PFSK-1 (cell line): ENCODE data around the gene RPL27A.
A peak's percentile ranks its signal among the peaks of the same experiment; 100 is the strongest.

Source experiments
- FOXP2 ChIP-seq: optimal IDR thresholded peaks from 2 replicates; pipeline ENCODE3; 2011; ENCODE audit warnings: borderline replicate concordance, control low read depth, inconsistent platforms; ENCODE audit not compliant: insufficient read depth; ENCODE audit errors: extremely low read length, extremely low read depth
- POLR2AphosphoS5 ChIP-seq: IDR thresholded peaks from 2 replicates; pipeline ENCODE4 v1.6.1; 2012; ENCODE audit warnings: low read depth, mild to moderate bottlenecking, control low read depth, low read length, moderate library complexity
- SIN3A ChIP-seq: IDR thresholded peaks from 2 replicates; pipeline ENCODE4 v1.6.1; 2012; ENCODE audit warnings: mild to moderate bottlenecking, low read length, moderate library complexity, borderline replicate concordance; ENCODE audit not compliant: insufficient read depth
- TAF1 ChIP-seq: IDR thresholded peaks from 2 replicates; pipeline ENCODE4 v1.6.1; 2012; ENCODE audit warnings: low read length, control low read depth, borderline replicate concordance; ENCODE audit not compliant: insufficient read depth
- TF ChIP-seq, protein P1 (sequence below), 2 experiments: IDR thresholded peaks; 2 replicates each; pipeline versions ENCODE4 v1.6.1 to v1.8.0; 2011 to 2012; ENCODE audit warnings: low read depth in 2 of 2, low read length in 2 of 2, control low read depth in 1 of 2, inconsistent platforms in 1 of 2, mild to moderate bottlenecking in 1 of 2, moderate library complexity in 1 of 2; ENCODE audit not compliant: insufficient read depth in 1 of 2

The RPL27A gene

GRCh38 chr11:8717544-8717875, 34.9 kb downstream of the RPL27A start:
- TF ChIP-seq TAF1 (no peak), SIN3A (peak; percentile 55; the same call in 1 of the 2 replicates)

- TF ChIP-seq TAF1 (peak; percentile 61; the same call in 1 of the 2 replicates), SIN3A (no peak)
Observed at GRCh38 chr11:8717876-8718753, 35.5 kb downstream of the RPL27A start.

DNA sequence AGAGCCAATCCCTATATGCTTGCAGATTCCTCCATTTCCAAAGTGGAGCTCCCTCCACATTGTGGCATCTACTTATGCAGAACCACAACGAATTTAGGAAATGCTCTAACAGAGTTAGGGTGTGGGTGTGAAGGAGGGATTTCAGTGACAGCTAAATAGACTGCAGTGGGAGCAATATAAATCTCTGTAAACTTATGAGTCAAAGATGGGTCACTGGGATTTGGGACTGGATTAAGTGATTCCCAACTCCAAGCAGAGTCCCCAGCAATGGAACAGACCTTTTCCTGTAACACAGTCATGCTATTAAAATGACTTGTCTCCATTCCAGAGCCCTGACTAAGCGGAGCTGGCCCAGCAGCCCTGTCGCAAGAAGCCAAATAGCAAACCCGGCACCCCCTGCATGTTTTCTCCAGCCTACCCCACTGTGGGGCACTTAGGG, 36.6 kb downstream of the RPL27A start:
- no peak for TF ChIP-seq POLR2AphosphoS5
- TF ChIP-seq FOXP2: no peak
- TF ChIP-seq TAF1: no peak
- TF ChIP-seq, protein P1, sequence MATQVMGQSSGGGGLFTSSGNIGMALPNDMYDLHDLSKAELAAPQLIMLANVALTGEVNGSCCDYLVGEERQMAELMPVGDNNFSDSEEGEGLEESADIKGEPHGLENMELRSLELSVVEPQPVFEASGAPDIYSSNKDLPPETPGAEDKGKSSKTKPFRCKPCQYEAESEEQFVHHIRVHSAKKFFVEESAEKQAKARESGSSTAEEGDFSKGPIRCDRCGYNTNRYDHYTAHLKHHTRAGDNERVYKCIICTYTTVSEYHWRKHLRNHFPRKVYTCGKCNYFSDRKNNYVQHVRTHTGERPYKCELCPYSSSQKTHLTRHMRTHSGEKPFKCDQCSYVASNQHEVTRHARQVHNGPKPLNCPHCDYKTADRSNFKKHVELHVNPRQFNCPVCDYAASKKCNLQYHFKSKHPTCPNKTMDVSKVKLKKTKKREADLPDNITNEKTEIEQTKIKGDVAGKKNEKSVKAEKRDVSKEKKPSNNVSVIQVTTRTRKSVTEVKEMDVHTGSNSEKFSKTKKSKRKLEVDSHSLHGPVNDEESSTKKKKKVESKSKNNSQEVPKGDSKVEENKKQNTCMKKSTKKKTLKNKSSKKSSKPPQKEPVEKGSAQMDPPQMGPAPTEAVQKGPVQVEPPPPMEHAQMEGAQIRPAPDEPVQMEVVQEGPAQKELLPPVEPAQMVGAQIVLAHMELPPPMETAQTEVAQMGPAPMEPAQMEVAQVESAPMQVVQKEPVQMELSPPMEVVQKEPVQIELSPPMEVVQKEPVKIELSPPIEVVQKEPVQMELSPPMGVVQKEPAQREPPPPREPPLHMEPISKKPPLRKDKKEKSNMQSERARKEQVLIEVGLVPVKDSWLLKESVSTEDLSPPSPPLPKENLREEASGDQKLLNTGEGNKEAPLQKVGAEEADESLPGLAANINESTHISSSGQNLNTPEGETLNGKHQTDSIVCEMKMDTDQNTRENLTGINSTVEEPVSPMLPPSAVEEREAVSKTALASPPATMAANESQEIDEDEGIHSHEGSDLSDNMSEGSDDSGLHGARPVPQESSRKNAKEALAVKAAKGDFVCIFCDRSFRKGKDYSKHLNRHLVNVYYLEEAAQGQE (IDR thresholded peaks at IDR 0.05; ENCODE audit: insufficient read depth in 1 of 2, low read depth in 2 of 2, low read length in 2 of 2): no peak
- TF ChIP-seq SIN3A: no peak

DNA sequence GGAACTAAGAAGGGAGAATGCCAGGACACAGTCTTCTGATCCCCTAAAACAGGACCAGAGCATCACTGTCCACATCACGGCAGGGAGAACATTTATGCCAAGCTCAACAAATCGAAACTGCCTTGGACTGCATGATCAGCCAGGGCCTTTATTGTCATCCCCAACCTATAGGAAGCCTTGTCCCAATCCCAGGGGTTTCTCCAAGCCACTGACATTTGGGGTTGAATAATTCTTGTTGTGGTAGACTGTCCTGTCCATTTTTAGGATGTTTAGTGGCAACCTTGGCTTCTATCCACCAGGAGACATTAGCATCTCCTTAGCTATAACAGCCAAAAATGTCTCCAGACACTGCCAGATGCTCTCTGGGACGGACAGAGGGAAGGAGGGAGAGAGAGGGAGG, 37.1 kb downstream of the RPL27A start:
- TF ChIP-seq FOXP2: no peak
- TF ChIP-seq, protein P1 (IDR thresholded peaks at IDR 0.05; ENCODE audit: insufficient read depth in 1 of 2, low read depth in 2 of 2, low read length in 2 of 2): no peak
- no peak for TF ChIP-seq POLR2AphosphoS5
- TF ChIP-seq SIN3A: no peak
- TF ChIP-seq TAF1: no peak

GRCh38 chr11:8720352-8720751, 37.8 kb downstream of the RPL27A start:
- TF ChIP-seq SIN3A (no peak), TAF1 (no peak), FOXP2 (no peak), POLR2AphosphoS5 (no peak)
- TF ChIP-seq, protein P1 (IDR thresholded peaks at IDR 0.05; ENCODE audit: insufficient read depth in 1 of 2, low read depth in 2 of 2, low read length in 2 of 2): no peak

- TF ChIP-seq, protein P1 (IDR thresholded peaks at IDR 0.05; ENCODE audit: insufficient read depth in 1 of 2, low read depth in 2 of 2, low read length in 2 of 2): no peak
- no peak for TF ChIP-seq TAF1
- TF ChIP-seq SIN3A: no peak
- no peak for TF ChIP-seq FOXP2
- no peak for TF ChIP-seq POLR2AphosphoS5
Observed at GRCh38 chr11:8720868-8721608, 38.4 kb downstream of the RPL27A start.
